Dedifferentiated amniotic fluid mesenchymal stem cell (primary cell): ENCODE data around the gene ADPRHL1.

ENCODE experiments used
- DNase-seq: peaks from one replicate; pipeline ENCODE4 v3.0.0-alpha.2; 2016; ENCODE audit errors: extremely low spot score

Gene ADPRHL1

GRCh38 chr13:113417008-113417751 is 36.1 kb downstream of the ADPRHL1 start:
- DNase-seq, result no peak

GRCh38 chr13:113415825-113416224 is 37.5 kb downstream of the ADPRHL1 start:
- DNase-seq, result no peak

- DNase-seq, result no peak
These were observed 38.3 kb downstream of the ADPRHL1 start for GRCh38 chr13:113415032-113415431.

- DNase-seq, result no peak
These were observed 39.0 kb downstream of the ADPRHL1 start for GRCh38 chr13:113414335-113414734.

GRCh38 chr13:113413898-113414282 is 39.4 kb downstream of the ADPRHL1 start:
- DNase-seq, result no peak

GRCh38 chr13:113413178-113413897 is 40.0 kb downstream of the ADPRHL1 start:
- no peak for DNase-seq

GRCh38 chr13:113412440-113412839 is 40.8 kb downstream of the ADPRHL1 start:
- DNase-seq, result no peak

GRCh38 chr13:113411216-113412023 is 41.9 kb downstream of the ADPRHL1 start:
- peak; percentile 90 for DNase-seq

- DNase-seq, result peak; percentile 70
These were observed 42.7 kb downstream of the ADPRHL1 start for GRCh38 chr13:113410472-113411201.

GRCh38 chr13:113408562-113408961 is 44.7 kb downstream of the ADPRHL1 start:
- DNase-seq, result no peak

GRCh38 chr13:113407531-113408393 is 45.5 kb downstream of the ADPRHL1 start:
- DNase-seq, result no peak

GRCh38 chr13:113407103-113407530 is 46.2 kb downstream of the ADPRHL1 start:
- DNase-seq, result no peak

- no peak for DNase-seq
These were observed 46.8 kb downstream of the ADPRHL1 start for GRCh38 chr13:113406321-113407102.

- no peak for DNase-seq
These were observed 47.6 kb downstream of the ADPRHL1 start for GRCh38 chr13:113405481-113406300.

- no peak for DNase-seq
These were observed 48.4 kb downstream of the ADPRHL1 start for GRCh38 chr13:113404723-113405471.

GRCh38 chr13:113404366-113404722 is 48.9 kb downstream of the ADPRHL1 start:
- no peak for DNase-seq

GRCh38 chr13:113403255-113404104 is 49.8 kb downstream of the ADPRHL1 start:
- DNase-seq, result no peak
